HG03039 (cell line): ENCODE measurements around the gene ZFYVE28.

Source experiments
- ATAC-seq: cut with Tn5 transposase; IDR thresholded peaks from one replicate; pipeline ENCODE4 v1.9.1; 2021; ENCODE audit warnings: mild to moderate bottlenecking, moderate library complexity; ENCODE audit not compliant: unreplicated experiment

Gene ZFYVE28

DNA sequence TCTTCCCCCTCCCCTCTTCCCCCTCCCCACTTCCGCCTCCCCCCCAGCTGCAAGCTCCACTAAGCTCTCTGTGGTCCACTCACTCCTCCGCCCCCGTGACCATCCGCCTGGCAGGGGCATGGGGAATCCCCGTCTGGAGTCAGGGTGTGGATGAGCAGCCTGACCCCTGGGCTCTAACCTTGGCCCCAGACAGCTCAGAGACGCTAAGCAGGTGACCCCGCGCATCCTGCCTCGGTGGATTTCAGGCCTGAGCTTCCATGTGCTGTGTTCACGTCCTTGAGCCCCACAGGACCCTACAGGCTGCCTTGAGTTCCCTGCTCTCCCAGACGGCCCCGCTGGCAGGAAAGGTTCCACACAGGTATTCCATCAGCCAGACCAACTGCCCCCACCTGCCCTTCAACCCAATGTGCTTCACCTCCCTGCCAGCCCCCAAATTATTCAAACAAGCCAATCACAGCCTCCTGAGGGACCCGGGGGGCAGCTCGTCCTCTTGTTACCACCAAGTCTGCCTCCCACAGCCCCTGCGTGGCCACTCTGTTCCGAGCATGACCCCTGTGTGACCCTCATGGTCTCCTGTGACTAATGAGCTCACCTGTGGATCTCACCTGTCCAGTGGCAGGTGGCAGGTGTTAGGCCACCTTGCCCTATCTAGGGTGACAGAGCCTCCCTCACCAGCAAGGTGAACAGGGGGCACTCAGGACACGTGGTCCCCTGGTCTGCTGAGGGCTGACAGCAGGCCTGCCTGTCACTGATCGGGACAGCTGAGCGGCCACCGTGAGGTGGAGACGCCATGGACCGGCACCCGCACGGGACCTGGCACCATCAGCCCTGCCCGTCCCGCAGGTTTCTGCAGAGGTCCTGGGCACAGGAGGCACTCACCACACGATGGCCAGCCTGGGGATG is 83.4 kb downstream of the ZFYVE28 start:
- ATAC-seq, result no peak

DNA sequence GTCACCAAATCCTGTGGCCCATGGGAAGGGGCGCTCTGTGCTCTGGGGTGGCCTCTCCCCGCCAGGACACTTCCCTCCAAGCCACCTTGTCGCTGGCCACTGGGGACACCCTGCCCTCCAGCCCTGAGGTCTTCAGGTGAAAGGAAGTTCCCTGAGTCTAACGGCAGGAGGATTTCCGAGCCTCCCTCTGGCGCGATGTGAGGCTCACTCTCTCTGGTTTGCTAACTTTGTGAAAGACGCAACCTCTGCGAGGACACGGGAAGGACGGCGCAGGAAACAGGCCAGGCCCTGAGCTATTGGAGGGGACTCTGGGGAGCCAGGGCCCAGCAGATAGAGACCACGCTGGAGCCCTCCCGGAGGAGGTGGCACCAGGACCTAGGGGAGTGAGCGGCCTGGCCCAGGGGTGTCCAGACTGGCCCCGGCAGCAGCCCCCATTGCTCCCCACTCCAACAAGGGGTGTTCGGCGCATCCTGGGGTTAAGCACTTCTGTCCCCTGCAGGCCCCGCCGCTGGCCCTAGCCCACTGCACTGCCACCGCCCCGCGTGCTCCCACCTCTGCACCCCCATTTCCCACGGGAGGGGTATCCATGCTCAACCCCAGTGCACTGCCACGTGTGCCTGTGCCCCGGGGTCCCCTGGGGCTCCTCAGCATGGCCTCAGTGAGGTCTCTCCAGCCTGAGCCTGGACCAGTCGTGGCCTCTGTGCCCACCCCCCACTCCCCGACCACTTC is 84.4 kb downstream of the ZFYVE28 start:
- ATAC-seq, result no peak

DNA sequence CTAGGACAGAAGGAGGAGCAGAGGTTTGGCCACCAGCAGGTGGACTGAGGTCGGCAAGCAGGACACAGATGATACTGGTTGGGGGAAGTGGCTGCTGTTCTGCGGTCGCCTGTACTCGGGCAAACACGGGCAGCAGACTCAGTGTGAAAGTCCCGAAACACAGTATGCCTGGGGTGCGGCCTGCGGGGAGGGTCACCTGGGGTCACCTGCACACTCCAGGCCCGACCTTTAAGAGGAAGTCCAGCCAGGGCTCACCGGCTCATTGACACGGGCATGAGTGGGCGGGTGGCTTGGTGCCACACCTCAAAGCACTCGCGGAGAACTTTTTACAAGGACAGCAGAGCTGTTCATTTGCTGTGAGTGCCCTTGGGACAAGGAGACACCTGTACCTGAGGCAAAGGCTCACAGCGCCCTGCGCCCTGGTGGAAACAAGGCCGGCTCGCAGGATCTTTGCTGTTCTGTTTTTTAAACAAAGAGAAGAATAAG is 85.0 kb downstream of the ZFYVE28 start:
- no peak for ATAC-seq

DNA sequence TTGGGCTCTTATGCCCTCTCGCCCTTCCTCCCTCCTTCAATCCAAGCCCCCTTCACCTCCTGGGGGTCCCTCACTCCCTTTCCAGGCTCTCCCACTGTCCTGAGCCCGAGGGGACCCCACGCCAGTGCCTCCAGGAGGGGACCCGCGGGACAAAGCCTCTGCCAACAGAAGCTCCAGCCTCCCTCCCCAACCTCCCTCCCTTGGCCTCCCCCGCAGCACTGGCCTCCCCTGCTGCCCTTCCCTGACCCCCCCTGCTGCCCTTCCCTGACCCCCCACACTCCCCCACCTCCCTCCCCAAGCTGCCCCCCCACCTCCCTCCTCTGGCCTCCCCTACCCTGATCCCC is 85.5 kb downstream of the ZFYVE28 start:
- no peak for ATAC-seq

DNA sequence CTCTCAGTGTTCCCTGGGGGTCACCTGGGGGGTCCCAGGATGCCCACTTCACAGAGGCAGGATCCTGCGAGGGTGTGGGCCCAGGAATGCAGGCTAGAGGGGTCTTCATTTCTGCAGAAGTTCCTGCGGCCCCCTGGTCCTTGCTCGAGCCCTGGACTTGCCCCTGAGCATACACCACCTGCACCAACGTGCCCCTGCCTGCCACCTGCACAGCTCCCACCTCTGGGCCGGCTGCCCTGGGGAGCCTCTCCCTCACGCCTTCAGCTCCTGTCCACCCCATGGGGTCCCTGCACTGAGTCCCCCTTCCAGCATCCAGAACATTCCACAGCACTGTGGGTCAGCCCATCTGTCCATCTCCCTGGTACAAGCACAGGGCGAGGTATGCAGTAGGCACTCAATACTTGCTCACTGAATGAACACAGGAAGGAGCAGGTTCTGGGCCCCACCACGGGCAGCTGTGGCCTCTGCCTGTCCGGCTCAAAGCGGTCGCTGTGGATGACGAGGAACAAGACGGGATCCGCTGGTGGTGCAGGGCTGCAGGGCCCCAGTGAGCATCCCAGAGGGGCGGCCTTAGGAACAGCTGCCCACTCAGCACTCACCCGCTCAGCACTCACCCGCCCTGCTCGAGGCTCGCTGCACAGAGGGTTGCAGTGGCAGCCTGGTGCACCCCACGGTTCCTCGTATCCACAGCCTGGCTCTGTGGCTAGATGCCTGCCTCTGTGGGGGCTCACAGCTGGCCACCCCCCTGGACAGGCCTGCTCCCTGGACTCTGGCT is 86.1 kb downstream of the ZFYVE28 start:
- no peak for ATAC-seq

DNA sequence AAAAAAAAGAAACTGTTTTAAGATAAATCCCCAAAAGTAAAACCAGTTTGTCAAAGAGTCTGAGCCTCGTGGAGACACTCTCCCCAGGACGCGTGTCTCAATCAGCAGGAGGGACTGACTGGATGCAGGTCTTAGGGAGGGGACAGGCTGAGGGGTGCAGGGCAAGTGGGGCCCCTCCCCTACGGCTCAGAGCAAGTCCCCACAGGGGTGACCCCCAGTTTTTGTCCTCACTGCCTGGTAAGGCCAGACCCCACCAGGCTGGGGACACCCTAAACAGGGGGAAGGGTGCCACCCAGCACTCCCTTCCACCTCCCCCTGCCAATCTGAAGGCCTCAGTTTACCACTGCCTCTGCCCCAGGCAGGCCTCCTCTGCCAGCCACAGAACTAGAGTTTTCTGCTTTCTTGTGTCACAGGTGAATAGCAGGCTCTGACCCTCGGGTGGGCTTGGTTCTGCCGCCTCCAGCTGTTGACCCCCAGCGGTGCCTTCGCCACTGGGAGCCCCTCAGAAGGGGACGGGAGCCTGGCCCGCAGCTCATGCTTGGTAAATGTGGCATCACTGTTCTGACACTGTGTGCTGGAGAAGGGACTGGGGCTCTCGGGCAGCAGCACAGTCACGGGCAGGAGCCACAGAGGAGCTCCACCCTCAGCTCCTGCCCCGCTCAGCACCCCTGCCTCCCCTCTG is 86.8 kb downstream of the ZFYVE28 start:
- ATAC-seq, result no peak

DNA sequence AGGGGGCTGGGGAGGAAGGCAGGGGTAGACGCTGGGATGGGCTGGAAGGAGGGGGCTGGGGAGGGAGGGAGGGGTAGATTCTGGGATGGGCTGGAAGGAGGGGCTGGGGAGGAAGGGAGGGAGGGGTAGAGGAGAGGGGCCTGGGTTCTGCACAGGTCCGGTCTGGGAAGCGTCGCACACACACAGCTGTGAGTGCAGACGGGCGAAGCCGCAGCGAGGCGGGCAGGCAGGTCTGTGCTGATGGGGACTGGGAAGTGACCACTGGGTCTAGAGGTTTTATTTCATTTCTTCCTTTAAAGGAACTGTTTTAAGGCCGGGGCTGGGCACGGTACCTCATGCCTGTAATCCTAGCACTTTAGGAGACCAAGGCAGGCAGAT is 87.4 kb downstream of the ZFYVE28 start:
- ATAC-seq, result no peak

DNA sequence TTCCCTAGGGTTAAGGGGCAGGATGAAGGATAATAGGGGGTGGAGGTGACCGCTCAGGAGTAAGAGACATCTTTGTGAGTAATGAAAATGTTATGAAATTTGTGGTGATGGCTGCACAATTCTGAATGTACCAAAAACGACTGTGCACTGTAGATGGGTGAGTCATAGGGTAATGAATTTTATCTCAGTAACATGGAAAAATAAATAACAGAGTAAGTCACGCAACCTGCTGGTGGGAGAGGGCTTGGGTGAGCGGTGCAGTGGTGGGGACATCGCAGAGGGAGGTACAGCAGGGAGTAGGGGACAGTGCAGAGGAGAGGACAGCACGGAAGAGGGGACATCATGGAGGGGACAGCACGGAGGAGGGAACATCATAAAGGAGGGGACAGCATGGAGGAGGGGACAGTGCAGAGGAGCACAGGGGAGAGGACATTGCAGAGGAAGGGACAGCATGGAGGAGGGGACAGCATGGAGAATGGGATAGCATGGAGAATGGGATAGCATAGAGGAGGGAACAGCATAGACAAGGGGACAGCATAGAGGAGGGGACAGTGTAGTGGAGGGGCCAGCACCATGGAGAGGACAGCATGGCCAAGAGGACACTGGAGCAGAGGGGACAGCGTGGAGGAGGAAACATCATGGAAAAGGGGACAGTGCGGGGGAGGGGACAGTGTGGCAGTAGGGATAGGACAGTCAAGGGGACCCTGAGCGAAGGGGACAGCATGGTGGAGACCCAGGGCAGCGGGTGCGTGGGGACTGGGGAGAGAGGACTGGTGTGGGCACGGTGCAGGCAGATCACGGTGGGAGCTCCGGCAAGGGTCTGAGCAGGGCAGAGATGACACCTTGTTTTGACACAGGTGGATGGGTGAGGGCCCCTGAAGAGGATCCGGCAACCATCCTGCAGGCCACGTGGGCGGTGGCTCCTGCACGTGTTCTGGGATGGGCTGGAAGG is 88.1 kb downstream of the ZFYVE28 start:
- ATAC-seq, result no peak

DNA sequence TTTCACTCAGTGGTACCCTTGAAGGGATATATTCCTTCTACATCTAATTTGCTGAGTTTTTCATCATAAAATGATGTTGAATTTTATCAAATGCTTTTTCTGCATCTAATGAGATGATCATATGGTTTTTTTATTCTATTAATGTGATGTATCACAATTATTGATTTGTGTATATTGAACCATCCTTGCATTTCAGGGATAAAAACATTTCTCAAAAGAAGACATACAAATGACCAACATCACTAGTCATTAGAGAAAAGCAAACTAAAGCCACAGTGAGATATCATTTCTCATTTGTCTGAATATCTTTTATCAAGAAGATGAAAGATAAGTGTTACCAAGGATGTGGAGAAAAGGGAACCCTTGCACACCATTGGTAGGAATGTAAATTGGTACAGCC is 90.9 kb downstream of the ZFYVE28 start:
- no peak for ATAC-seq

DNA sequence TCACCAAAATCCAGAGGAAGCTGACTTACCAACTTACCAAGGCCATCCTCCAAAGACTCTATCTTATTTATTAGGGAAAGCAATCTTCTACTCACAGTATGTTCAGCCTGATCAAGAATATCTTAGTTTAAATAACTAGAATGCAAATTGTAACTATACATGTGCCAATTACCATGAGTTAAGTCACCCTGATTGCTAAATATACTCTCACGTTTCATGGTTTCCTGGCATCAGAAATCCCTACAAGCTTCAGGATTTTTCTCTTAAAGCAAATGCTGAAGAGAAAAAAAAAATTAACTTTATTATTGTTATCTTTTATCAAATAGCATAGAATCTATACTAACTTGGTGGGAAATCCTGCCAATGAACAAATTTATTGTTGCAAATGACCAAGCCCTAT is 93.6 kb downstream of the ZFYVE28 start:
- ATAC-seq, result no peak

DNA sequence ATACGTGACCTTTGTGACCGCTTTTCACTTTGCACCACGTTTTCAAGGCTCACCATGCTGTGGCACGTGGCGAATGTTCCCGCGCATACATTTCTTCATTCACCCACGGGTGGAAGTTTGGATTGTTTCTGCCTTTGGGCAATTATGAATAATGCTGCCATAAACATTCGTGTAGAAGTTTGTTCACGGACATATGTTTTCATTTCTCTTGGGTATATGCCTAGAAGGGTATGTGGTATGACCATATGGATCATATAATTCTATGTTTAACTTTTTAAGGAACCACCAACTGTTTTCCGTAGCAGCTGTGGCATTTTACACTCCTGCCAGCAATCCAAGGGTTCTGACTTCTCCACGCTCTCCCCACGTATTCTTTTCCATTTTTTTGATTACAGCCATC is 95.6 kb downstream of the ZFYVE28 start:
- no peak for ATAC-seq

DNA sequence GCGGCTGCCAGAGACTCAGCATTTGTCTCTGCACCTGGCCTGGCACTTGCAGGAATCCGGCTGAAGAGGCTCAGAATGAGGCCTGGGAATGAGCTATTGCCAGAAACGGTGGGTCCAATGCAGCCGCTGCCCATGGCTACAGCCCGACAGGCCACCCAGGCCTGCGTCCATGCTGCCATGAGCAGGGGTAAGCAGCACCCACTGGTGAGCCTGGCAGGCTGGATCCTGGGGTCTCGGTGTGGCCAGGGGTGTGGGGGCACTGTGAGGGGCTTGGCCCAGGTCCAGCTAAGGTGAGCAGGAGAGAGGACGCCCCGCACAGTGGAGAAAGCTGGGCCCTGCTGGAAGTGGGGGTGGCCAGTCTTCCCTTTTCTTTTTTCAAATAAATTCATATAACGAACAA is 96.2 kb downstream of the ZFYVE28 start:
- no peak for ATAC-seq

DNA sequence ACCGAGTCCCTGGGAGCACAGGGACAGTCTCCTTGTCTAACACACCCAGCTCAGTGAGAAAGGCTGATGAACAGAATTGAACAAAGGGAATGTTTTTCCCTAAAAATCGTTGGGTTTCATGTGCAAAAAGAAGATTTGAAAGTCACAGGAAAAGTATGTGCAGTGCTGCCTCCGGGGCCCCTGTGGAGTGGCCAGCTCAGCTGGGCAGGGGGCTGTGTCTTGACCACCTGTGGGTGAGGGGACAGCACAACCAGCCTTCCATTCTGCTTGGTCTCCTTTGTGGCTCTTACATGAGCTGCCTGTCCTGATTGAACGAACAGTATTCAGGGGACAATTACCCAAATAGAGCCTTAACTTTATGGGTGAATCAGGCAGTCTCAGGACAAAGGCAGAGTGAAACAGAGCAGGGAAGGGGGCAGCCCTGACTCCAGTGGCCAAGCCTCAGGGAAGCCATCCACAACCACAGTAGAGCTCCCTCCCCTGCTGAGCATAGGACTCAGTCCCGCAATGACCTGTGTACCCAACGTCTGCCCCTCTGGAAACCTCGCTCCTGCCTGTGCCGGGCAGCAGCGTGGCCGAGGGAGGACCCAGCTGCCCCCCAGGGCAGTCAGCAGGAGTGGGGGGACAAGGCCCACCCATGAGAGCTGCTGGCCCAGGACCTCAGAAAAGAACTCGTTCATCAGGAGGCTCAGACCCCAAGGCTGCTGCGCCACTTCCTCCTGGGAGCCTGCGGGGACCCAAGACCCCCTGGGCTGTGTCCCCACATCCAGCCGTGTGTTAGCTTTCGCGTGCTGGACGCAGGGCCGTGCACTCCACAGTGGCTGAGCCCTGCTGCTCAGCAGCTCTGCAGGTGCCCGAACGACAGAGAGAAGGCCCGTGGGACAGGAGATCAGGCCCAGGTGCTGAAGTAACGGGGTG is 96.9 kb downstream of the ZFYVE28 start:
- ATAC-seq, result no peak

DNA sequence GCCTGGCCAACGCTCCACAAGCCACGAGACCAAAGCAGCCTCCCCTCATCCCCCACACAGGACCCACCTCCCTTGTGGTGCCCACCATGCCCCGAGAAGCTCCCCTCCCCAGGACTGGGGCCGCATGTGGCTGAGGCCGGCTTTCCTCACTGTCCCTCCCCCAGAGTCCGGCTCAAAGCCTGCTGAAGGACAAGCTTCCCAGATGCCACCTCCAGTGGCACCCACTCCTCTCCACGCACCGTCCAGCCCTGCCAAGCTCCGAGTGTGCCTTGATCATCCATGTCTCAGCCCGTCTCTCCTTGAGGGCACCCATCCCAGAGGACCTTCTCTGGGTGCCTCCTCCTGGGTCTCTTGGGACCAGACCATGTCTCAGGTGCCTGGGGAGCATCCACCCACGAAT is 97.7 kb downstream of the ZFYVE28 start:
- ATAC-seq, result no peak

DNA sequence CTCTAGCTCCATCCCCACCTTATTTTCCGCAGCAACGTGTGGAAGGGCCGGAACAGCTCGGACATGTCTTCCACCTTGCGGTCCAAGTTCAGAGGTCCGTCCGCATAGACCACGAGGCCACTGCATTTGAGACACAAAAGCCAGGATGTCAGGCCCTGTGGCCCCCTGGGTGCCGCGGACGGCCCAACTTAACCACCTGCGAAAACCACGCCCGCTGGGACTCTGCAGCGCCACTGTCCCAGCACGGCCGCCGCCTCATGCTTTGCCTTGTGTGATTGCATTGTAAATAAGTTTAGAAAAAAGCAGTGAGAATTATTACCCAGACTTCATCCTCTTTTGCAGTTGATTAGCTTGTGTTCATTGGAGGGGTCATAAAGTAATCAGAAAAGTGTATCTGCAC is 98.3 kb downstream of the ZFYVE28 start:
- ATAC-seq, result no peak

DNA sequence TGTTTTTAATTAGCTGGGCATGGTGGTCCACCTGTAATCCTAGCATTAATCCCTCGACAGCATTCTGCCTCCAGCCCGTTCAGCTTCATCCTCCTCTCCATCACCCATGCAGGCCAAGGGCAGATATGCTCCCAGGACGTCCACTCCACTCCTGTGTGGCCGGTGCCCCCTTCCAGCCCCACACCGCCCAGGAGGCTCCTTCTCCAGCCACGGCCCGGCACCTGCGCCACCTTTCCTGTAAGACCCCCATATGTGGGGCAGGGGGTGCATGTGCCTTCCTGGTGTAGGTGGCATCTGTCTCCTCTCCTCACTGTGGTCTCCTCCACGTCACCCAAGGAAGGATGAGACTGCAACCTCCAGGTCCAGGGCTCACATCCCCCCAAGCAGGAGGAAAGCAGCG is 99.6 kb downstream of the ZFYVE28 start:
- no peak for ATAC-seq

DNA sequence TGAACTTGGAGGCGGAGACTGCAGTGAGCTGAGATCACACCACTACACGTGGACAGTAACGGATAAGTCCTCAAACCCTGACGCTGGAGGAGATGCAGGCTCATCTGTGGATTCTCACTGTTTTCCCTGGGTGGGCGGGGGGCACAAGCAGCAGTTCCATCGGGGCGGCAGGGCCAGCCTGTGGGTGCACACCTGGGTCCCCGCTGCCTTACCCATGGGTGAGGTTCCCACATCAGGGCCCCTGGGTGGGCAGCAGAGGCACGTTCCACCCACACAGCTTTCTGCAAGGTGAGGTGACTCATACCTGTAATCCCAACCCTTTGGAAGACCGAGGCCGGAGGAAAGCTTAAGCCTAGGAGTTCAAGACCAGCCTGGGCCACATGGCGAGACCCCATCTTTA is 100.0 kb downstream of the ZFYVE28 start:
- no peak for ATAC-seq

DNA sequence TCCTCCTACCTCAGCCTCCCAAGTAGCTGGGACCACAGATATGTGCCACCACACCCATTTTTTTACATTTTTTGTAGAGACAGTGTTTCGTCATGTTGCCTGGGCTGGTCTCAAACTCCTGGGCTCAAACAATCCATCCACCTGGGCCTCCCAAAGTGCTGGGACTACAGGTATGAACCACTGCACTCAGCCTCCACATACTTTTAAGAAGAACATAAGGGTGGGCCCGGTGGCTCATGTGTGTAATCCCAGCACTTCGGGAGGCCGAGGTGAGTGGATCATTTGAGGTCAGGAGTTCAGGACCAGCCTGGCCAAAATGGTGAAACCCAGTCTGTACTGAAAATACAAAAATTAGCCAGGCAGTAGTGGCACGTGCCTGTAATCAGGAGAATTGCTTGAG is 105.1 kb downstream of the ZFYVE28 start:
- ATAC-seq, result no peak
